ENCODE measurements around the gene LRIT3. TPM values are rescaled to one million over a fixed set of nuclear protein-coding genes. Genes with fewer than 3 reads are reported as not detected.
A peak's percentile ranks its signal among the peaks of the same experiment; 100 is the strongest.

LRIT3 gene
- total and polyA plus RNA-seq, 2 of the 8 experiments (the other 6 are each of a cell fraction or from before 2014, with no cell fraction given) = 0.11 TPM; not detected in 1

GRCh38 chr4:109915385-109916026 lies 67.6 kb downstream of the LRIT3 start:
- Histone ChIP-seq H3K23me2 (ENCODE audit: low read depth, low read length) (no peaks in the 10 kb centered on the region), H3K9ac (replicated peaks in 1 of 4; ENCODE audit: extremely low read depth in 1 of 4, low read depth in 3 of 4, low read length in 3 of 4) (no peak overlapping the region; a peak in 1 of 7 replicates), H4K5ac (ENCODE audit: insufficient read length, low read depth, low read length) (no peak overlapping the region), H3K27me3 (replicated peaks in 1 of 4; ENCODE audit: control insufficient read depth in 3 of 4, extremely low read depth in 1 of 4, insufficient read depth in 3 of 4, low read length in 3 of 4) (no peaks in the 10 kb centered on the region), H4K91ac (replicated peaks; ENCODE audit: insufficient read length, low read length) (no peak overlapping the region), H3K4me3 (ENCODE audit: extremely low read depth in 1 of 4, insufficient read depth in 2 of 4, low read depth in 3 of 4, low read length in 4 of 4) (no peak overlapping the region), H3K4me2 (ENCODE audit: insufficient read depth in 1 of 2, low read depth in 2 of 2, low read length in 2 of 2) (peak overlapping the region in 1 of 2 experiments; percentile 32; a peak in 2 of 4 replicates), H2BK5ac (ENCODE audit: low read depth, low read length) (no peak overlapping the region), H3K79me1 (ENCODE audit: low read depth, low read length) (no peaks in the 10 kb centered on the region), H3K23ac (ENCODE audit: insufficient read length) (no peak overlapping the region), H2BK120ac (replicated peaks; ENCODE audit: low read depth, low read length) (no peak overlapping the region), H3K56ac (replicated peaks; ENCODE audit: insufficient read length, low read depth, low read length) (no peak overlapping the region), H3K4me1 (replicated peaks in 1 of 4; ENCODE audit: control insufficient read depth in 3 of 4, insufficient read depth in 4 of 4, low read length in 3 of 4) (peaks cover 0 to 12% (median 6%) of the 10 kb centered on the region in 4 experiments; a peak in 5 of 7 replicates), H2BK20ac (ENCODE audit: low read length) (no peak overlapping the region), H3K18ac (ENCODE audit: extremely low read depth, low read length) (no peak overlapping the region), H3K27ac (ENCODE audit: low read depth, low read length) (no peak overlapping the region), H3K4ac (replicated peaks; ENCODE audit: insufficient read length, low read depth, low read length) (no peak overlapping the region), H4K20me1 (replicated peaks in 1 of 2; ENCODE audit: control insufficient read depth in 1 of 2, insufficient read depth in 2 of 2, low read length in 2 of 2) (no peaks in the 10 kb centered on the region), H3K14ac (ENCODE audit: insufficient read length) (no peak overlapping the region), H2AK5ac (ENCODE audit: low read depth, low read length) (no peak overlapping the region), H3K9me3 (ENCODE audit: insufficient read depth in 2 of 2, low read depth in 1 of 2, low read length in 1 of 2) (no peaks in the 10 kb centered on the region), H3K36me3 (ENCODE audit: control insufficient read depth in 2 of 4, insufficient read depth in 4 of 4, low read length in 3 of 4) (no peaks in the 10 kb centered on the region), H4K8ac (ENCODE audit: extremely low read depth, insufficient read depth, low read length) (no peak overlapping the region), H2AFZ (ENCODE audit: low read length) (no peak overlapping the region), H2BK12ac (ENCODE audit: low read depth, low read length) (no peak overlapping the region; the same call in 1 of the 2 replicates), H3K79me2 (ENCODE audit: control insufficient read depth in 1 of 2, insufficient read depth in 2 of 2, low read length in 2 of 2) (no peaks in the 10 kb centered on the region), H2BK15ac (ENCODE audit: low read length) (no peak overlapping the region)
- 83% methylated on average over 8 of the region's 8 CpGs; no CpG with 5 or more reads in 1 of the 2 experiments for WGBS, 2 experiments (ENCODE audit: extremely low coverage in 1 of 2, insufficient coverage in 1 of 2, insufficient read length in 1 of 2, insufficient replicate concordance in 2 of 2, low coverage in 1 of 2, low lambda C conversion rate in 2 of 2, missing lambda C conversion rate in 1 of 2)
- no peak for DNase-seq (ENCODE audit: low read depth in 1 of 2, low spot score in 2 of 2)
- FAIRE-seq = no peak
- ChIA-PET POLR2A (ENCODE audit: partially characterized antibody) (interaction anchor here (0.7 to 1.3 kb wide), 2 partner anchors 13 to 100 kb away, joined by 3 to 5 read pairs; partner anchors contain the start of gene GAR1), CTCF (ENCODE audit: partially characterized antibody) (no interaction called here)
- no peak for TF ChIP-seq GABPA (IDR thresholded peaks at IDR 0.05; ENCODE audit: borderline replicate concordance, insufficient read depth, low read length)
- no peak for TF ChIP-seq BRCA1 (IDR thresholded peaks at IDR 0.05; ENCODE audit: low read depth, low read length)
- TF ChIP-seq SP1 (IDR thresholded peaks at IDR 0.05; ENCODE audit: low read depth, low read length) = no peak
- no peak for TF ChIP-seq HDAC2 (IDR thresholded peaks at IDR 0.05; ENCODE audit: borderline replicate concordance in 1 of 2, low read depth in 2 of 2, low read length in 2 of 2)
- no peak for TF ChIP-seq SRF (IDR thresholded peaks at IDR 0.05; ENCODE audit: low read depth, low read length)
- TF ChIP-seq E2F6 (IDR thresholded peaks at IDR 0.05) = no peak
- no peak for TF ChIP-seq SIX5 (IDR thresholded peaks at IDR 0.05; ENCODE audit: low read depth, low read length)
- no peak for TF ChIP-seq FOSL1 (IDR thresholded peaks at IDR 0.05; ENCODE audit: insufficient read depth, low read depth, low read length)

Measured in H1 (cell line).